Stimulated activated CD4-positive, alpha-beta T cell treated with anti-CD3 and anti-CD28 coated beads, Interleukin-15, amount 100 ng/mL, for 1 hour (primary cell): Measurements from ENCODE around the gene JSRP1.

ENCODE experiments used
- DNase-seq, 2 donors: peaks; one replicate each; pipeline ENCODE4 v3.0.0-alpha.2; 2020; ENCODE audit warnings: low read depth in 1 of 2, low spot score in 1 of 2

The JSRP1 gene

GRCh38 chr19:2247433-2248101 lies 8.7 kb downstream of the JSRP1 start:
- DNase-seq, result no peak

- no peak for DNase-seq
Measured at GRCh38 chr19:2246801-2247361, 9.3 kb downstream of the JSRP1 start.

DNA sequence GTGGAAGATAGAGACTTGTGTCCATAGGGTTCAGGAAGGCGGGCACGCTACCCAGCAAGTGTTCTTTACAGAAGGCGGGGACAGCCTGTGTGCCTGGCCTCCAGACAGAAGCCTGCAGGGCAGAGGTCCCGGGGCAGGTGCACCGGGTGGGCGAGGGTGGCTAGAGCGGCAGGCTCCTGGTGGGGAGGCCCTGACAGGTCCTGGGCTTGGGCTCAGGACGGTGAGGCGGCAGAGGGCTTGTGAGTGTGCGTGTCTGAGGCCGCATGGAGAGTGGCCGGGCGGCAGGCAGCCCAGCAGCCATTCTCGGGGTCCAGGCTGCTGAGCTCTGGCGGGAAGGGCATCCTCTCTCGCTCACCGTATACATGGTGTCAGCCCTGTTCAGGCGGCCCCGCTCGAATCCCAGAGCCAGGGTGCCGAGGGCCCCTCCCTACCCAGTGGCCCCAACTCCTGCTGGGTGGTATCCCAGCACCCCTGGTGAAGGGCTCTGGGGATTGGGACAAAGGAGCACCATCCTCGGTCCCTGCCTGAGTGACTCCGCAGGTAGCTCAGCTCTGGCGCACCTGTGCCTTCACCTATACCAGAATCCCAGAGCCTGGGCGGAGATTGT lies 10.1 kb downstream of the JSRP1 start:
- DNase-seq, result no peak

DNA sequence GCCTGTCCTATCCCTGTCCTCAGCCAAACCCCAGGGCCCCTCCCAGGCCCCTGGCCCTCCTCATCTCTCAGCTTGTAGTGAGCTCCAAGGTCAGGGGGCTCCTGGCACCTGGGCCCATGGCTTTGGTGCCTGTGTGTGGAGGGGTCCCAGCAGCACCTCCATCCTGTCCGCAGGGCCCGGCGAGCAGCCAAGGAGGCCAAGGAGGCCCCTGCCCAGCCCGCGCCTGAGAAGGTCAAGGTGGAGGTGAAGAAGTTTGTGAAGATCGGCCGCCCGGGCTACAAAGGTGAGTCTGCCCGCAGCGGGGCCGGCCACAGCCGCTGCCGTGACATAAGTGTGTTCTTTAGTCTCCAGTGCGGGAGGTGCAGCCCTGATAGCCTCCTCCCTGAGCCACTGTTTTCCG lies 10.9 kb downstream of the JSRP1 start:
- no peak for DNase-seq

GRCh38 chr19:2244486-2244885 lies 11.7 kb downstream of the JSRP1 start:
- no peak for DNase-seq

GRCh38 chr19:2244125-2244411 lies 12.1 kb downstream of the JSRP1 start:
- no peak for DNase-seq

GRCh38 chr19:2243274-2244124 lies 12.7 kb downstream of the JSRP1 start:
- DNase-seq, result no peak

- no peak for DNase-seq
Measured at GRCh38 chr19:2242816-2243215, 13.4 kb downstream of the JSRP1 start.

DNA sequence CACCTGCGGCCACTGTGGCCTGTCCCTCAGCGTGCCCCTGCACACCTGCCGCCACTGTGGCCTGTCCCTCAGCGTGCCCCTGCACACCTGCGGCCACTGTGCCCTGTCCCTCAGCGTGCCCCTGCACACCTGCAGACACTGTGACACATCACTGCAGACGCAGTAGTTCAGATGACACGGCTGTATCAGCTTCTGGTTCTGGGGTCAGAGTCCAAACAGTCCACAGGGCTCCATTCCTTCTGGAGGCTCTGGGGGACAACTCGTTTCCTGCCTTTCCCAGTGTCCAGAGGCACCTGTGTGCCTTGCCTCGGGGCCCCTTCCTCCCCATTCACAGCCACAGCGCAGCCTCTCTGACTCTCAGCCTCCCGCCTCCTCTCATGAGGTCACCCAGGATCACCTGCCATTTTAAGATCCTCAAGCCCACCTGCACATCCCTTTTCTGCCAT lies 14.1 kb downstream of the JSRP1 start:
- DNase-seq, result no peak

DNA sequence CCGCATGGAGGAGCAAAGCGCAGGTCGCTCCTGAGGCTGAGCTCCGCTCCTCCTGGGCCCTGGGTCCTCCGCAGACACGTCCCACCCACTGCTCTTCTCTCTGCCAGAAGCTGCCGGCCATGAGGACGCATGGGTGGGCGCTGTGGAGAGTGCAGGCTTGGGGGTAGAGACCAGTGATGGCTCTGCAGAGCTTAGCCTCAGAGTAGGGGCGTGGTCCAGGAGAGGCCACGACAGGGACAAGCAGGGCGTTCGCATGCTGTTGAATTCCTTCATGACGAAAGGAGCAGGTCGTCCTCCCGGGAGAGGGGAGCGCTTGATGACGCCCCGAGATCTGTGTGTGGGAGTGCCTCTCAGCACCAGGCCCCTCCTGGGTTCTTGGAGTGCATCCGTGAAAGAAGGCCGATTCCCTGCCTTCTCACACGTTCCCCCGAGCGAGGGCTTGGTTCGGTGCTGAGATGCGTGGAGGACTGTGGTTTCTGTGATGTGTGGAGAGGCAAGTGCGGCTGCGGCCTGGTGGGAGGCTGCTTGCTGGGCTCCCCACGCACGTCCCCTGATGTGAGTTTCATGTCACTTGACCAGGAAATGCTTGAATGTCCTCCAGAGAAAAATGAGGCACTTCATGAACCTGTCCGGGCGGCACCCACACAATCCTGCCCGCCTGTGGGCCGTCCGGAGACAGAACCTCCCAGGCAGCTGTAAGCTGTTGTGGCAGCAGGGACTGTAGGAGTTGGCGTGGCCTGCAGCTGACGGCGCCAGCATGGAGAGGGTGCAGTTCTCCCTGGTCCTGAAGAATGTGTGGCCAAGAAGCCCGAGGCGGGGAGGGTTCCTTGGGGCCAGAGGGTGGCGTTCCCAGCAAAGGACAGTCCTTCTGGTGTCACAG lies 15.1 kb downstream of the JSRP1 start:
- DNase-seq, result no peak

GRCh38 chr19:2239771-2240770 lies 16.1 kb downstream of the JSRP1 start:
- DNase-seq, result no peak

DNA sequence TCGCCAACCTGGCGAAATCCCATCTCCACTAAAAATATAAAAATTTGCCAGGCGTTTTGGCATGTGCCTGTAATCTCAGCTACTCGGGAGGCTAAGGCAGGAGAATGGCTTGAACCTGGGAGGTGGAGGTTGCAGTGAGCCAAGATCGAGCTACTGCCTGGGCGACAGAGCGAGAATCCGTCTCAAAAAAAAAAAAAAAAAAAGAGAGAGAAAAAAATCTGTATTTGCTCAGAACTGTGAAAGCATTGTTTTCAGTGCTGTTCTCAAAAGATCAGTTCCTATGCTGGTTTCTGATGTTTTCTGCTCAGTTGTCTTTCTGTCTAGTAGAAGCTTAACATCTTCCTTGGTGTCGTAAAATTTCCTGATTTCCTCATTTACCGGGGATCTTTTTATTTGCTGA lies 17.0 kb downstream of the JSRP1 start:
- DNase-seq, result no peak

DNA sequence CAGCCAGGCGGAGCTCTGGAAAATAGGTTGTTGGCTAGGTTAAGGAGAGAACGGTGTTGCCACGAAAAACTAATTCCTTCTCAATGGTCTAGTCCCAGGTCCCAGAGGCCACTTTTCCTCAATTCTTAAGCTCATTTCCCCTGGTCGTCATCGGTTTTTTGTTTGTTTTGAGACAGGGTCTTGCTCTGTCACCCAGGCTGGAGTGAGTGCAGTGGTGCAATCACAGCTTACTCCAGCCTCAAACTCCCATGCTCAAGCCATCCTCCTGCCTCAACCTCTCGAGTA lies 18.4 kb downstream of the JSRP1 start:
- DNase-seq, result no peak

GRCh38 chr19:2237051-2237868 lies 19.0 kb downstream of the JSRP1 start:
- no peak for DNase-seq

DNA sequence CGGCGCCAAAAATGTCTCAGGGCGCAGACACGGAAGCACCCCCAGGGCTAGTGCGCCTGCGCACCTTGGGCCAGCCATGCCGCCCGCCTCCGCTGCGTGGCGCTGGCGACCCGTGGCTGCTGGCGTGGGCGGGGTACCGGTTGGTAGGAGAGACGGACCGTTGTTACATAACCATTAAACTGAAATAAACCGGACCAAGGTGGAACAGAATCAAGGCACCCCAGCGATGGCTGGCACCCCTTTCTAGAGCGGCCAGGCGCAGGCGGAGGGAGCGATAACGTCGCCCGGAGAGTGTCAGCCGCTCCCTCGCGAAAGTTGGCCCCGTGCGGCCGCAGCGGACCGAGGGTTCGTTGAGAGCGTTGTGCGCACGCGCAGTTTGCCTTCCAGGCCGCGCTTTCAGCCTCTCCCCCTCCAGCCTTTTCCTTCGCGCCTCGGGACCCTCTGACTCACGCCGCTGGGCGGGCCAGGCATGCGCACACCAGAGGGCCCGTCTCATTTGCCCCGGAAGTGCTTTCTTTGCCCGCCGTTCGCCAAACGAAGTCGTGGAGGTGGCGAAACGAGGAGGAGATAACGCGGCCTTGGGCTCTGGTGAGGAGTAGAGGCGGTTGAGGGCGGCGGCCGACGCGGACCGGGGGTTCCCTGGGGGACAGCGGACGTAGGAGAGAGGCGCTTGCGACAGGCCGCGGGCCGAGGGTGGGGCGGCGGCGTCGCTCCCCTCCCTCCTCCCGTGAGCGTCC lies 19.7 kb downstream of the JSRP1 start, which contains the start of the genes PLEKHJ1 and SF3A2:
TSS of gene PLEKHJ1 (minus strand) at position 16 of the 737 bp plus-strand sequence. CDS start 81 bp downstream, outside the sequence.
TSS of gene SF3A2 (plus strand) at position 511 of the 737 bp plus-strand sequence. CDS start 6,595 bp downstream, outside the sequence.
- peak; percentile 97 to 98 for DNase-seq

GRCh38 chr19:2236064-2236313 lies 20.2 kb downstream of the JSRP1 start:
- DNase-seq, result no peak

- no peak for DNase-seq
Measured at GRCh38 chr19:2235381-2236063, 20.7 kb downstream of the JSRP1 start.

DNA sequence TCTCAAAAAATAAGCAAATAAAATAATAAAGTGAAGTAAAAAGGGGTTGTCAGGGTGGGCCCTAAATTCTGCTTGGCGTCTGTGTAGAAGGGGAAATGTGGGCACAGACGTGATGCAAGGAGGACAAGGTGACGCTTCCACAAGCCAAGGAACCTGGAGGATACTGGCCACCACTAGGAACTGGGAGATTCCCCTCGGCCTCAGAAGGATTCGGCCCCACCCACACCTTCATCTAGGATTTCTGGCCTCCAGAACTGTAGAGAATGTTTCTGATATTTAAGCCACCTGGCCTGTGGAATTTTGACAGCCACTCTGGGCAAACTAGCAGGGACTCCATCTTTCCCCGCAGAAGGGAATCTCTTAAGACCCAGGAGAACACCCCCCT lies 21.2 kb downstream of the JSRP1 start:
- DNase-seq, result no peak
